Activated T-cell treated with anti-CD3 and anti-CD28 coated beads, Interleukin-2, amount 50 U/mL, for 48 hours (primary cell): Measurements from ENCODE around the gene F2R.
"Not testable (repeated sequence)": the region's sequence is repeated elsewhere in the genome, so short reads cannot be mapped to it uniquely, and the experiment has no call there.

Experiments
- DNase-seq, 2 experiments: peaks; one replicate each; pipeline ENCODE4 v3.0.0-alpha.2; 2020

The F2R gene

GRCh38 chr5:76720988-76721569 lies 5.2 kb downstream of the F2R start:
- no peak for DNase-seq

GRCh38 chr5:76723266-76723665 lies 7.3 kb downstream of the F2R start:
- DNase-seq, result no peak

- no peak for DNase-seq
Observed at GRCh38 chr5:76723906-76724305, 8.0 kb downstream of the F2R start.

- DNase-seq, result no peak
Observed at GRCh38 chr5:76724871-76725270, 8.9 kb downstream of the F2R start.

GRCh38 chr5:76728965-76729364 lies 13.0 kb downstream of the F2R start:
- DNase-seq, result no peak

DNA sequence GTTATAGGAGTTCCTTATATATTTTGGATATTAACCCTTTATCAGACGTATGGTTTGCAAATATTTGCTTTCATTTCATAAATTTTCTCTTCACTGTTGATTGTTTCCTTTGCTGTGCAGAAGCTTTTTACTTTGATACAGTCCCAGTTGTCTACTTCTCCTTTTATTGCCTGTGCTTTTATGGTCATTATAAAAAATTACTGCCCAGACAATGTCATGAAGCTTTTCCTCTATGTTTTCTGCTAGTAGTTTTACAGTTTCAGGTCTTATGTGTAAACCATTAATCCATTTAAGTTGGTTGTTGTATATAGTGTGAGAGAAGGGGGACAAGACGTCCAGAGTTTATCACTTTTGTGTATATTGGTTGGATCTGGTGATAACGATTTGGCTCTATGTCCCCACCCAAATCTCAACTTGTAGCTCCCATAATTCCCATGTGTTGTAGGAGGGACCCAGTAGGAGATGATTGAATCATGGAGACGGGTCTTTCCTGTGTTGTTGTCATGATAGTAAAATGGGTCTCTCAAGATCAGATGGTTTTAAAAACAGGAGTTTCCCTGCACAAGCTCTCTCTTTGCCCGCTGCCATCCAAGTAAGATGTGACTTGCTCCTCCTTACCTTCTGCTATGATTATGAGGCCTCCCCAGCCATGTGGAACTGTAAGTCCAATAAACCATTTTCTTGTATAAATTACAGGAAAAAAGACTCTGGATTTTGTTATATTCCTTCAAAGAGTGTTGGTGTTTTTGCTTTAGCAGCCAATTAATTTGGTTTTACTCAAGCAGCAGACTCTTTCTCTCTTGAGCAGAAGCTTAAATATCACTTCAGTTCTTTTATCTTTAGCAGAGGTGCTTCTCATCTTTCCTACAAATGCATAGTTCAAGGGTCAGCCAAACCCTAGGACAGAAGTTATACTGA lies 13.7 kb downstream of the F2R start:
- no peak for DNase-seq

GRCh38 chr5:76732405-76733048 lies 16.6 kb downstream of the F2R start:
- DNase-seq, result peak; percentile 23 to 49

- peak in 1 of 2 experiments; percentile 28 for DNase-seq
Observed at GRCh38 chr5:76733049-76733417, 17.1 kb downstream of the F2R start.

DNA sequence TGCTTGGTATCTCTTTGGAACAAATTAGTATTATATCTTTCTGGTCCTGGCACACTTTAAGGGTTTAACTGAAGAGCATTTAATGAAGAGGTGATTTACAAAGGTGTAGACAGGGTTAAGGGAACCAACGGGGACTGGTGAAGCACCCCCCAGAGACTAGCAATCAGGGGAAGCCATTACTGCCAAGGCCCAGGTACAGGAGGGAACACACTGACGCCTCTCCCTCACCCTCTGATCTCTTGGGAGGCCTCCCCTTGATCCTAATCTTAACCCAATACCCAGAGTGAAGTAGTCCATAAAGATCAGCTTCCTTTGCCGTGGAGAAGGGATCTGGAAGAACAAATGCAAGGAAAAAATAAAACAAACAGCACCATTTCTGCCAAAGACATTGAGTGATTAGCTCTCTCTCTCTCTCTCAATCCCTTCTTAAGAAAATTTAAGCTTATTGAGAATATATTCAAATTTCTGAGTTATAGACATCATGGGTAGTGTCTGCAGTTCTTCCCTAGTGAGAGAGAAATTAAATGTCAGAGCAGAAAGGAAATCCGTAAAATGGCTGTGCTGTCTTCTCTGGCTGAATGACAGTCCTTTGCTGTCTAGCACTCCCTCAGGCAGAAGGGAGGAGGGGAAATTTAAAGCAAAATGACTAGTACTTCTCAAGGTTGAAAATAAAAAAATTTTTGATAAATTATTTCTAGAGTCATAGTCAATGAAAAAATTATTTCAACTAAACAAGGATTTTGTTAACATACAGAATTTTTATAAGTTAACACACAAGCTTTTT lies 20.0 kb downstream of the F2R start:
- DNase-seq, result no peak

DNA sequence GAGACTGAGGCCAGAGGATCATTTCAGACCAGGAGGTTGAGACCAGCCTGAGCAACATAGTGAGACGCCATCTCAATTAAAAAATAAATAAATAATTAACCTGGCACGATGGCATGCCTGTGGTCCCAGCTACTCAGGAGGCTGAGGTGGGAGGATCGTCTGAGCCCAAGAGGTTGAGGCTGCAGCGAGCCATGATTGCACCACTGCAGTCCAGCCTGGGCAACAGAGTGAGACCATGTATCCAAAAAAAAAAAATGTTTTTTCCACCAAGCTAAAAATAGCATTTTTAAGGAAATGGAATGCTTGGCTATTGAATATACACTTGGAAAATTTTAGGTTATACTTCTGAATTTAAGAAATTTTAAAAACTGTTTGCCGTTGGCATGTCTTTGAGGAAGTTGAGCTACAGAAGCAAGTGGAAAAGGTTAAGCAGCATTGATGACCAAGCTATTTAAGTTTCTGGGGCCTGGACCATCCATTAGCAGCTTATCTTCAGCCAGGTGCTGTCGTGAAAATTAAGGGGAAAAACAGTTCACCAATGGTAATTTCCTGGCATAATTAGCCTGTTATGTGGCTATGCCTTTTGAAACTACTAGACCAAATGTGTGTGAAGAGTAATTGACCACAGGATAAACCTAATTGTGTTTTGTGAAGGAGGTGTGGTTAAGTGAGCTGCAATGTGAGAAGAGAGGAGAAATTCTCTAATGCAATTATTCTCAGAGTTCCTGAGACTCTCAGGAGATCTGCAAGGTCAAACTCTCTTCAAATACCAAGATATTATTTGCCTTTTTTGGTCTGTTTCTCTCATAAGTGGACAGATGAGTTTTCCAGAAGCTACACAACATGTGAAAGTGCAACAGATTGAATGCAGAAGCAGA lies 21.0 kb downstream of the F2R start:
- DNase-seq, result no peak

DNA sequence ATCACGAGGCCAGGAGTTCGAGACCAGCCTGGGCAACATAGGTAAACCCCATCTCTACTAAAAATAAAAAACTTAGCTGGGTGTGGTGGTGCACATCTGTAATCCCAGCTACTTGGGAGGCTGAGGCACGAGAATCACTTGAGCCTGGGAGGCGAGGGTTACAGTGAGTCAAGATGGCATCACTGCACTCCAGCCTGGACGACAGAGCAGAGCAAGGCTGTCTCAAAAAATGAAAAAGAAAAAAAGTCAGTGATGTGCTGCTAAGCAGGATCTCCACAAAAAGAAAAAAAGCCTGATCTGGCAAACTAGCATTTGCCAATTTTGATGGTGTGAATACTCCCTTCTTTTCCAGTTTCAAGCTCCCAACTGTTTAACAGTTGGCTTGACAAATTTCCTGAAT lies 21.9 kb downstream of the F2R start:
- no peak for DNase-seq

DNA sequence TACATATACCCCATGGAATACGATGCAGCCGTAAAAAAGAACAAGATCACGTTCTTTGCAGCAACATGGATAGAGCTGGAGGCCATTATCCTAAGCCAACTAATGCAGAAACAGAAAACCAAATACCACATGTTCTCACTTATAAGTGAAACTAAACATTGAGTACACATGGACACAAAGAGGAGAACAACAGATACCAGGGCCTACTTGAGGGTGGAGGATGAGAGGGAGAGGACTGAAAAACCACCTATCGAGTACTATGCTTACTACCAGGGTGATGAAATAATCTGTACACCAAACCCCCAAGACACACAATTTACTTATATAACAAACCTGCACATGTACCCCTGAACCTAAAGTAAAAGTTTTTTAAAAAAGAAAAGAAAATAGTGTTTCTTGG lies 25.6 kb downstream of the F2R start:
- not testable (repeated sequence) for DNase-seq

DNA sequence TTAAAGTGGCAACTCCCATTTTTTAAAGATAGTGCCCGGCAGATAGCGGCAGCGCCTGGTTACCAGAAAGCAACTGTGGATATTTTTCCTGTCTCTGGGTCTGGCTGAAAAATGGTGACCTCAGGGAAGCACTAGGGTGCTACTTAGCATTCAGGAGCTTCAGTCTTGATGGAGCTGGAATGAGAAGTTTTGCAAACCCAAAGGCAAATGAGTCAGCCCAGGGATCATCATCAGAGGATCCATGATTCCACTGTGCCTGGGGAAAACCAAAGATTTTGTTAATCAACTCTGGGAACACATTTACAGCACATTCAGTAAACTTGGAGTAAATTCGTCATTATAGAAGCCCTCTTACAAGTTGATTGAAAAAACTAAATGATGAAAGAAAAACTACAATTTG lies 26.7 kb downstream of the F2R start:
- no peak for DNase-seq

DNA sequence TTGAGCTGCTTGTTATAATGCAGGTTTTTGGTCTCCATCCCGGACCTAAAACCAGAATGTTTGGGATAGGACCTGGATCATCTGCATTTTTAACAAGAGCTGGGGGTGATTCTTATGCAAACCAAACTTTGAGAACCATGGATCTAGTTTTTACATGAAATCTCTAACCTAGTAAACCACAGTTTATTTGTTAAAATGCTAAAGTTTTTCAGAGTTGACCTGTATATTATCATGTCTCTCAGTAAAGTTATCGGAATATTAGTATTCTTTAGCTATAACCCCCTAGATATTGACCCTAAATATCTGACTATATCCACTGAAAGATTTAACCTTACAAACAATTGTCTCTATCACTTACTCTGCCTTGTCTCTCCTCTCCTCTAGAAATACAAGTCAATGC lies 28.7 kb downstream of the F2R start:
- no peak for DNase-seq

- DNase-seq, result no peak
Observed at GRCh38 chr5:76745670-76746069, 29.7 kb downstream of the F2R start.

- no peak for DNase-seq
Observed at GRCh38 chr5:76746677-76747076, 30.8 kb downstream of the F2R start.

GRCh38 chr5:76747706-76748105 lies 31.8 kb downstream of the F2R start:
- DNase-seq, result no peak

- no peak for DNase-seq
Observed at GRCh38 chr5:76751291-76751690, 35.4 kb downstream of the F2R start.

DNA sequence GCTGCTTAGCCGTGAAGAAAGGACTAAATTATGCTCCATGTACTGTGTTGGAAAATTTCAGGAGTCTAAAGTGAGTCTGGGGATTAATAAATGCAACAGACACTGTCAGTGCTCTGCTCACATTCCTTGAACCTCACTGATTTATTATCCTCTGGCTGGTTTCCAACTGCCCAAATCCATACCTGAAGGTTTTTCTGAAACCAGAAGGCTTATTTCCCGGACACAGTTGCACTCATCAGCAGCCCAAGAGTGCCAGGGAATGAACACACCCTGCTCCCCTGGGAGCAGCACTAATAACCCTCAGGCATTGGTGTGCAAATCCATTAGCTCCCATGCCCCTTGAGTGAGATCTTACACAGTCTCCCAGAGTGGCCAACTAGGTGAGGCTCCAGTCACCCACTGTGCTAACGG lies 38.7 kb downstream of the F2R start:
- DNase-seq, result no peak

DNA sequence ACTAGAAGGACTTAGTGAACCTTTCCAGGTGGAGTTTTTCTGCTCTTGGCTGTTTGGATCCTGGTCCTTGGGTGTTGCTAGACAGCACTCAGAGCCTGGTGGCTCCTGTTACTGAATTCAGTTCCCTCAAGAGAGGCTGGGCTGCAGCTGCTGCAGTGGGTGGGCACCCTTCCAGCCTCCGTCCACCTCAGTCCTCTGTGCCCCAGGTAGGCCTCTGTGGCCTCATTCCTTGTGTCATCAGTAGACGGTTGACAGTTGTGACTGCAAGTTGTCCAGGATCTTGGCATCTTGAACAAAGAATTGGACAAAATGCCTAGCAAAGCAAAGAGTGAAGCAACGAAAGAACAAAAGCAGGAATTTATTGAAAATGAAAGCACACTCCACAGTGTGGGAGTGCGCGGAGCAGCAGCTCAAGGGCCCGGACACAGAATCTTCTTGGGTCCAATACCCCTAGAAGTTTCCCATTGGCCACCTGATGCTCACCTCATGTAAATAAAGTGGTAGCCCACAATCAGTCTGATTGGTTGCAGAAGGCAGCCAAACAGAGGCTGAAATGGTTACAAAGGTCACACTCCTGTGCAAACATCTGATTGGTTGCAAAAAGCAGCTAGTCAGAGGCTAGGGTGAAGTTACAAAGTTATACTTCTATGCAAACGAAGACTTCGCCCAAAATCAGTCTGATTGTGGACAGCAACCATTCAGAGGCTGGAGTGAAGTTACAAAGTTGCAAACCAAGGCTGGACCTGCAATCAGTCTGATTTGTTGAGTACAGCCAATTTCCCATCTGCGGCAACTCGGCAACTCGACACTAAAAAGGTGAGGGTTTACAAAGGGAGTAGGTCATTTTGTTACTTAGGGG lies 40.1 kb downstream of the F2R start:
- no peak for DNase-seq

- no peak for DNase-seq
Observed at GRCh38 chr5:76757049-76757448, 41.1 kb downstream of the F2R start.
